Upper lobe of left lung (tissue), 6 donors: ENCODE results near the gene RPL13A. TPM values are rescaled to one million over a fixed set of nuclear protein-coding genes. Genes with fewer than 3 reads are reported as not detected.

Experiments
- ATAC-seq, 2 donors: fragments of 200-7000 bp; cut with Tn5 transposase; one replicate each; pipeline ENCODE4 v1.9.1; 2022; ENCODE audit warnings: mild to moderate bottlenecking in 2 of 2, moderate library complexity in 2 of 2; ENCODE audit not compliant: low FRiP score in 2 of 2
- DNase-seq, 2 donors: peaks; one replicate each; pipeline ENCODE4 v3.0.0-alpha.2; 2019 to 2020
- H3K27ac ChIP-seq, 4 donors: fragments of 200-600 bp; sonication (generic); one replicate each; pipeline ENCODE4 v1.5.1; 2016 to 2019
- H3K27me3 ChIP-seq, 4 donors: fragments of 200-600 bp; sonication (generic); one replicate each; pipeline ENCODE4 v1.5.1; 2017 to 2019
- H3K36me3 ChIP-seq, 4 donors: fragments of 200-600 bp; sonication (generic); one replicate each; pipeline ENCODE4 v1.5.1; 2016 to 2019
- H3K4me1 ChIP-seq, 4 donors: fragments of 200-600 bp; sonication (generic); one replicate each; pipeline ENCODE4 v1.5.1; 2018 to 2019
- H3K4me3 ChIP-seq, 4 donors: fragments of 200-600 bp; sonication (generic); one replicate each; pipeline ENCODE4 v1.5.1; 2017 to 2019; ENCODE audit warnings: mild to moderate bottlenecking in 2 of 4, moderate library complexity in 1 of 4
- H3K9me3 ChIP-seq, 4 donors: fragments of 200-600 bp; sonication (generic); one replicate each; pipeline ENCODE4 v1.5.1; 2018 to 2019
- CTCF ChIP-seq, 6 experiments: fragments of 450-650 bp in 4 of 6; fragments of 200-600 bp in 2 of 6; sonication (generic) in 2 of 6; IDR thresholded peaks; one replicate each; pipeline ENCODE4 v1.5.1; 2016 to 2019; ENCODE audit warnings: antibody characterized with exemption in 6 of 6
- EP300 ChIP-seq, 4 donors: sonication (generic); formaldehyde crosslinking; IDR thresholded peaks; one replicate each; pipeline ENCODE4 v1.5.1; 2017; ENCODE audit warnings: antibody characterized with exemption in 4 of 4, control low read depth in 2 of 4
- POLR2A ChIP-seq, 4 donors: fragments of 450-650 bp; IDR thresholded peaks; one replicate each; pipeline ENCODE4 v1.5.1; 2016 to 2017; ENCODE audit warnings: antibody characterized with exemption in 4 of 4, mild to moderate bottlenecking in 2 of 4
- POLR2AphosphoS5 ChIP-seq, 2 donors: sonication (generic); formaldehyde crosslinking; IDR thresholded peaks; one replicate each; pipeline ENCODE4 v1.5.1; 2017; ENCODE audit warnings: antibody characterized with exemption in 2 of 2
- WGBS, 2 donors: methylation state at CpG; one replicate each; pipeline ENCODE4 v1.1.5; 2017 to 2018; 5-methylcytosine and 5-hydroxymethylcytosine counted together
- total RNA-seq, 6 donors: library from RNA; depleted of rRNA in 4 of 6; stranded (reverse); fragments of >200 nt in 4 of 6; gene quantifications; one replicate each; pipeline versions ENCODE4 v1.1.0 to v1.2.1, GENCODE V29; 2016 to 2021
- donor health status: DM: no; HTN: no; CAD: no; lungs with moderate emphysema.
- donor health status: DM: no; HTN: yes; CAD: no; lungs with severe emphysema.

Gene RPL13A
- total RNA-seq, 6 donors from 2014 or later = 974 to 2,595 (median 1,696) TPM

- H3K27me3 ChIP-seq = no peaks in the 10 kb centered on the region
- 82 to 87% methylated on average over 9 of the region's 9 CpGs for WGBS, 2 donors
- ATAC-seq (no peak), DNase-seq (no peak)
- peaks cover 20 to 33% (median 30%) of the 10 kb centered on the region in 4 donors for H3K4me1 ChIP-seq
- no peaks in the 10 kb centered on the region for H3K9me3 ChIP-seq
- H3K4me3 ChIP-seq = no peak overlapping the region
- no peak for TF ChIP-seq POLR2AphosphoS5 (IDR thresholded peaks at IDR 0.05)
- no peak for TF ChIP-seq EP300 (IDR thresholded peaks at IDR 0.05)
- no peak for TF ChIP-seq POLR2A (IDR thresholded peaks at IDR 0.05)
- no peak for TF ChIP-seq CTCF (IDR thresholded peaks at IDR 0.05)
- H3K27ac ChIP-seq = no peak overlapping the region
- H3K36me3 ChIP-seq = peaks cover 3 to 17% (median 14%) of the 10 kb centered on the region in 4 donors
Measured at GRCh38 chr19:49503582-49503962, 16.2 kb downstream of the RPL13A start.

- ATAC-seq = peak; percentile 79 to 84
- peak in 1 of 2 donors; percentile 67 for DNase-seq
- 21 to 24% methylated on average over 8 of the region's 8 CpGs for WGBS, 2 donors
- Histone ChIP-seq H3K27ac (no peak overlapping the region), H3K27me3 (no peaks in the 10 kb centered on the region), H3K4me1 (peaks cover 5 to 14% (median 7%) of the 10 kb centered on the region in 4 donors), H3K4me3 (no peak overlapping the region), H3K9me3 (no peaks in the 10 kb centered on the region), H3K36me3 (no peaks in the 10 kb centered on the region)
- TF ChIP-seq POLR2A (IDR thresholded peaks at IDR 0.05) (no peak), CTCF (IDR thresholded peaks at IDR 0.05) (peak; percentile 50 to 84 (median 76))
Measured at GRCh38 chr19:49506575-49507105, 19.2 kb downstream of the RPL13A start.

- H3K4me3 ChIP-seq = no peak overlapping the region
- peaks cover 11 to 24% (median 14%) of the 10 kb centered on the region in 4 donors for H3K4me1 ChIP-seq
- H3K27ac ChIP-seq = no peak overlapping the region
- DNase-seq (no peak), ATAC-seq (no peak)
- TF ChIP-seq POLR2A (IDR thresholded peaks at IDR 0.05) (no peak), POLR2AphosphoS5 (IDR thresholded peaks at IDR 0.05) (no peak), EP300 (IDR thresholded peaks at IDR 0.05) (no peak), CTCF (IDR thresholded peaks at IDR 0.05) (no peak)
- H3K27me3 ChIP-seq = no peaks in the 10 kb centered on the region
- H3K36me3 ChIP-seq = no peaks in the 10 kb centered on the region
- WGBS, 2 donors = 83% methylated on average over 12 of the region's 12 CpGs
- H3K9me3 ChIP-seq = no peaks in the 10 kb centered on the region
Measured at GRCh38 chr19:49507803-49508494, 20.5 kb downstream of the RPL13A start.

- TF ChIP-seq CTCF (IDR thresholded peaks at IDR 0.05) (no peak), POLR2AphosphoS5 (IDR thresholded peaks at IDR 0.05) (peak in 1 of 2 donors; percentile 13), EP300 (IDR thresholded peaks at IDR 0.05) (no peak), POLR2A (IDR thresholded peaks at IDR 0.05) (no peak)
- Histone ChIP-seq H3K4me1 (peaks cover 38 to 51% (median 43%) of the 10 kb centered on the region in 4 donors), H3K36me3 (peaks cover 0 to 15% (median 1%) of the 10 kb centered on the region in 4 donors), H3K4me3 (peak overlapping the region; percentile 15 to 98 (median 72)), H3K27ac (peak overlapping the region; percentile 90 to 96 (median 95)), H3K27me3 (no peaks in the 10 kb centered on the region), H3K9me3 (no peaks in the 10 kb centered on the region)
- ATAC-seq (peak; percentile 71 to 81), DNase-seq (peak; percentile 59 to 91)
- WGBS, 2 donors = 1 to 3% methylated on average over 7 to 23 of the region's 50 CpGs
Measured at GRCh38 chr19:49512970-49513745, 25.8 kb downstream of the RPL13A start.
